WTC11 (cell line): ENCODE data around the gene INPP5F. TPM values are rescaled to one million over a fixed set of nuclear protein-coding genes. Genes with fewer than 3 reads are reported as not detected.
"Not testable (repeated sequence)": the region's sequence is repeated elsewhere in the genome, so short reads cannot be mapped to it uniquely, and the experiment has no call there.

ENCODE experiments used
- ATAC-seq: fragments of 200-7000 bp; cut with Tn5 transposase; 2 replicates; pipeline ENCODE4 v1.10.0; 2021; ENCODE audit warnings: mild to moderate bottlenecking, moderate library complexity
- CTCF ChIA-PET: fragments of 300-600 bp; sonication (Branson Sonifier 250); formaldehyde crosslinking; loops from one replicate; lab custom pipeline; 2021; ENCODE audit warnings: antibody characterized with exemption; lab: Charles Lee
- POLR2A ChIA-PET: fragments of 350-600 bp; sonication (Branson Sonifier 250); formaldehyde crosslinking; loops from one replicate; lab custom pipeline; 2021; ENCODE audit warnings: antibody characterized with exemption; lab: Charles Lee
- DNase-seq: peaks from one replicate; pipeline ENCODE4 v3.0.0; 2021; ENCODE audit warnings: low spot score
- H3K27ac Mint-ChIP-seq: 2 replicates; pipeline ENCODE4 v1.8.0; 2021; ENCODE audit warnings: mixed read lengths
- H3K27me3 Mint-ChIP-seq: 2 replicates; pipeline ENCODE4 v1.8.0; 2021; ENCODE audit warnings: low read depth, mild to moderate bottlenecking, moderate library complexity, mixed read lengths
- H3K36me3 Mint-ChIP-seq: 2 replicates; pipeline ENCODE4 v1.8.0; 2021; ENCODE audit warnings: mixed read lengths
- H3K4me1 Mint-ChIP-seq: 2 replicates; pipeline ENCODE4 v1.8.0; 2022; ENCODE audit warnings: mixed read lengths
- H3K4me3 Mint-ChIP-seq: 2 replicates; pipeline ENCODE4 v1.8.0; 2021; ENCODE audit warnings: mild to moderate bottlenecking, moderate library complexity, mixed read lengths
- H3K9me3 Mint-ChIP-seq: 2 replicates; pipeline ENCODE4 v1.8.0; 2021; ENCODE audit warnings: mixed read lengths
- ATF1 ChIP-seq: sonication (generic); formaldehyde crosslinking; IDR thresholded peaks from 2 replicates; pipeline ENCODE4 v1.8.1; 2023; ENCODE audit warnings: mild to moderate bottlenecking, moderate library complexity, missing genetic modification reagents
- CBFB ChIP-seq: sonication (generic); formaldehyde crosslinking; IDR thresholded peaks from 2 replicates; pipeline ENCODE4 v1.8.1; 2022; ENCODE audit warnings: mild to moderate bottlenecking, low read depth, missing genetic modification reagents
- CREB1 ChIP-seq: sonication (generic); formaldehyde crosslinking; IDR thresholded peaks from 2 replicates; pipeline ENCODE4 v1.8.0; 2023; ENCODE audit warnings: mild to moderate bottlenecking, missing genetic modification reagents
- E2F4 ChIP-seq: sonication (generic); formaldehyde crosslinking; IDR thresholded peaks from 2 replicates; pipeline ENCODE4 v1.8.1; 2022; ENCODE audit warnings: low read depth, mild to moderate bottlenecking, moderate library complexity, missing genetic modification reagents, borderline replicate concordance
- ELF4 ChIP-seq: sonication (generic); formaldehyde crosslinking; IDR thresholded peaks from 2 replicates; pipeline ENCODE4 v1.8.1; 2022; ENCODE audit warnings: low read depth, mild to moderate bottlenecking, moderate library complexity, missing genetic modification reagents
- ERG ChIP-seq: fragments of 250-450 bp; sonication (Bioruptor Pico); IDR thresholded peaks from 2 replicates; pipeline ENCODE4 v1.8.0; 2021; ENCODE audit warnings: mild to moderate bottlenecking
- GRHL2 ChIP-seq: fragments of 250-450 bp; sonication (Bioruptor Pico); IDR thresholded peaks from 2 replicates; pipeline ENCODE4 v1.8.0; 2022; ENCODE audit warnings: mild to moderate bottlenecking, moderate library complexity; ENCODE audit not compliant: insufficient replicate concordance, severe bottlenecking
- HMGA2 ChIP-seq: fragments of 250-450 bp; sonication (Bioruptor Pico); IDR thresholded peaks from 2 replicates; pipeline ENCODE4 v1.4.0; 2021; ENCODE audit warnings: mild to moderate bottlenecking, moderate library complexity
- MXD4 ChIP-seq: fragments of 250-450 bp; sonication (Bioruptor Pico); IDR thresholded peaks from 2 replicates; pipeline ENCODE4 v1.8.0; 2021; ENCODE audit warnings: mild to moderate bottlenecking, moderate library complexity, borderline replicate concordance
- TEAD1 ChIP-seq: sonication (generic); formaldehyde crosslinking; IDR thresholded peaks from 2 replicates; pipeline ENCODE4 v1.8.0; 2022; ENCODE audit warnings: mild to moderate bottlenecking, missing genetic modification reagents
- ZNF121 ChIP-seq: sonication (generic); formaldehyde crosslinking; IDR thresholded peaks from 2 replicates; pipeline ENCODE4 v1.8.0; 2023; ENCODE audit warnings: missing genetic modification reagents
- ZNF396 ChIP-seq: fragments of 250-450 bp; sonication (Bioruptor Pico); IDR thresholded peaks from 2 replicates; pipeline ENCODE4 v1.8.0; 2021; ENCODE audit warnings: mild to moderate bottlenecking, moderate library complexity, borderline replicate concordance
- total RNA-seq: library from RNA; stranded (reverse); gene quantifications from 3 replicates; pipeline ENCODE4 v1.2.3, GENCODE V29; 2021

The INPP5F gene
- total RNA-seq, 1 experiment from 2014 or later, result 83.3 TPM

GRCh38 chr10:119865699-119866240 lies 139.9 kb downstream of the INPP5F start:
- ChIA-PET CTCF (interaction anchor here (0.9 kb wide), 1 partner anchor 115 kb away, joined by 3 read pairs; no protein-coding TSS in a partner anchor), POLR2A (no interaction called here)
- TF ChIP-seq E2F4 (CRISPR knock-in tag) (no peak), HMGA2 (CRISPR knock-in tag) (no peak), ATF1 (CRISPR knock-in tag) (no peak), ZNF121 (CRISPR knock-in tag) (peak; percentile 40; the same call in 1 of the 2 replicates), ZNF396 (no peak), GRHL2 (no peak), ERG (CRISPR knock-in tag) (no peak)
- DNase-seq (no peak), ATAC-seq (no peak)
- Mint-ChIP-seq H3K4me3 (no peak overlapping the region), H3K4me1 (peaks cover 28% of the 10 kb centered on the region), H3K36me3 (peaks cover 23% of the 10 kb centered on the region), H3K9me3 (peaks cover 13% of the 10 kb centered on the region), H3K27me3 (no peaks in the 10 kb centered on the region), H3K27ac (no peak overlapping the region)

- TF ChIP-seq CREB1 (CRISPR knock-in tag) (no peak), MXD4 (CRISPR knock-in tag) (no peak), CBFB (CRISPR knock-in tag) (no peak), TEAD1 (CRISPR knock-in tag) (no peak)
- CTCF ChIA-PET, result interaction anchor here (0.7 kb wide), 1 partner anchor 117 kb away, joined by 3 read pairs; no protein-coding TSS in a partner anchor
- DNase-seq, result no peak
- Mint-ChIP-seq H3K4me1 (peaks cover 28% of the 10 kb centered on the region), H3K36me3 (peaks cover 23% of the 10 kb centered on the region), H3K4me3 (no peak overlapping the region), H3K9me3 (peaks cover 13% of the 10 kb centered on the region), H3K27me3 (no peaks in the 10 kb centered on the region), H3K27ac (peak overlapping the region; percentile 83)
- POLR2A ChIA-PET, result interaction anchor here (0.5 kb wide), 1 partner anchor 12 kb away, joined by 4 read pairs; no protein-coding TSS in a partner anchor
- ATAC-seq, result no peak
Measured at GRCh38 chr10:119867317-119867716, 141.5 kb downstream of the INPP5F start.

GRCh38 chr10:119869398-119869797 lies 143.5 kb downstream of the INPP5F start:
- Mint-ChIP-seq H3K4me3 (0 out of 2 replicates have a peak overlapping the region, but pooled peaks have one; percentile 1), H3K27ac (peak overlapping the region; percentile 41; the same call in 1 of the 2 replicates), H3K36me3 (peaks cover 15% of the 10 kb centered on the region), H3K4me1 (peaks cover 38% of the 10 kb centered on the region)
- CTCF ChIA-PET, result interaction anchor here (1.4 kb wide), 1 partner anchor 144 kb away, joined by 3 read pairs; the partner anchor contains the start of gene INPP5F
- not testable (repeated sequence) for ATAC-seq, H3K9me3 Mint-ChIP-seq, H3K27me3 Mint-ChIP-seq, DNase-seq
- POLR2A ChIA-PET, result interaction anchor here (0.7 kb wide), 1 partner anchor 182 kb away, joined by 3 read pairs; no protein-coding TSS in a partner anchor

GRCh38 chr10:119871881-119872609 lies 146.2 kb downstream of the INPP5F start:
- peak overlapping the region; percentile 82 for H3K27ac Mint-ChIP-seq
- no peaks in the 10 kb centered on the region for H3K9me3 Mint-ChIP-seq
- H3K27me3 Mint-ChIP-seq, result no peaks in the 10 kb centered on the region
- peak overlapping the region; percentile 94 for H3K4me3 Mint-ChIP-seq
- peaks cover 38% of the 10 kb centered on the region for H3K4me1 Mint-ChIP-seq
- DNase-seq (peak; percentile 71), ATAC-seq (peak; percentile 60)
- CTCF ChIA-PET, result interaction anchor here (0.8 to 2.9 kb wide), 6 partner anchors 10 to 185 kb away, joined by 3 to 21 read pairs (median 8); partner anchors contain the start of gene SEC23IP
- TF ChIP-seq ELF4 (0 out of 2 replicates have a peak, but pooled peaks have one; percentile 15), HMGA2 (CRISPR knock-in tag) (no peak)
- no peaks in the 10 kb centered on the region for H3K36me3 Mint-ChIP-seq
- POLR2A ChIA-PET, result interaction anchor here (0.7 to 1.3 kb wide), 7 partner anchors 9 to 286 kb away, joined by 3 to 8 read pairs (median 3); partner anchors contain the start of genes BAG3 and SEC23IP
